Keratinocyte (primary cell): ENCODE data around the gene NSG1. TPM values are rescaled to one million over a fixed set of nuclear protein-coding genes. Genes with fewer than 3 reads are reported as not detected.

Experiments used
- DNase-seq: peaks from one replicate; pipeline ENCODE4 v3.0.0-alpha.2; 2011; ENCODE audit warnings: low read depth, missing footprints, low spot score
- FAIRE-seq: peaks from 2 replicates; lab custom pipeline; 2011; peaks lifted over from hg19 to GRCh38; lab: Jason Lieb, UNC
- H2AFZ ChIP-seq: 2 replicates; pipeline ENCODE4 v1.6.0; 2012; ENCODE audit warnings: low read length, control low read depth, inconsistent platforms; ENCODE audit not compliant: control insufficient read depth
- H3K27ac ChIP-seq: 2 replicates; pipeline ENCODE4 v1.5.1; 2011; ENCODE audit warnings: low read length; ENCODE audit not compliant: control insufficient read depth, insufficient read depth
- H3K27me3 ChIP-seq: 3 replicates; pipeline ENCODE4 v1.6.0; 2011; ENCODE audit warnings: low read length; ENCODE audit not compliant: control insufficient read depth, insufficient read depth; ENCODE audit errors: extremely low read depth
- H3K36me3 ChIP-seq, 2 experiments: 2 replicates in 1 of 2; 3 replicates in 1 of 2; pipeline ENCODE4 v1.5.1; 2011; ENCODE audit warnings: low read length in 2 of 2, mild to moderate bottlenecking in 1 of 2; ENCODE audit not compliant: control insufficient read depth in 2 of 2, insufficient read depth in 2 of 2; ENCODE audit errors: extremely low read depth in 1 of 2
- H3K4me1 ChIP-seq: 3 replicates; pipeline ENCODE4 v1.5.1; 2011; ENCODE audit warnings: low read length; ENCODE audit not compliant: control insufficient read depth, insufficient read depth; ENCODE audit errors: extremely low read depth
- H3K4me2 ChIP-seq: 3 replicates; pipeline ENCODE4 v1.6.0; 2011; ENCODE audit warnings: low read depth, low read length; ENCODE audit not compliant: control insufficient read depth, insufficient read depth; ENCODE audit errors: extremely low read depth
- H3K4me3 ChIP-seq, 3 experiments: fragments of 200-600 bp in 1 of 3; sonication (generic) in 1 of 3; 2 replicates in 2 of 3; 3 replicates in 1 of 3; pipeline ENCODE4 v1.5.1; 2011 to 2016; ENCODE audit warnings: low read length in 3 of 3, mild to moderate bottlenecking in 3 of 3, control low read depth in 2 of 3, inconsistent platforms in 1 of 3, low read depth in 1 of 3, mixed read lengths in 1 of 3, mixed run types in 1 of 3, moderate library complexity in 1 of 3; ENCODE audit not compliant: control insufficient read depth in 2 of 3, insufficient read depth in 2 of 3; ENCODE audit errors: extremely low read depth in 1 of 3
- H3K79me2 ChIP-seq: 2 replicates; pipeline ENCODE4 v1.6.0; 2012; ENCODE audit warnings: low read length; ENCODE audit not compliant: control insufficient read depth, insufficient read depth
- H3K9ac ChIP-seq: 3 replicates; pipeline ENCODE4 v1.6.0; 2011; ENCODE audit warnings: low read length; ENCODE audit not compliant: control insufficient read depth, insufficient read depth; ENCODE audit errors: extremely low read depth
- H3K9me1 ChIP-seq: 3 replicates; pipeline ENCODE4 v1.6.0; 2011; ENCODE audit warnings: low read length; ENCODE audit not compliant: control insufficient read depth, insufficient read depth; ENCODE audit errors: extremely low read depth
- H3K9me3 ChIP-seq: 2 replicates; pipeline ENCODE4 v1.5.1; 2012; ENCODE audit warnings: low read depth, low read length; ENCODE audit not compliant: control insufficient read depth
- H4K20me1 ChIP-seq: 3 replicates; pipeline ENCODE4 v1.6.0; 2011; ENCODE audit warnings: low read length; ENCODE audit not compliant: control insufficient read depth, insufficient read depth; ENCODE audit errors: extremely low read depth
- CTCF ChIP-seq, 3 experiments: IDR thresholded peaks in 1 of 3; conservative IDR thresholded peaks in 1 of 3; optimal IDR thresholded peaks in 1 of 3; 2 replicates in 2 of 3; 3 replicates in 1 of 3; pipeline versions ENCODE3 to v1.5.1; 2011; ENCODE audit warnings: low read length in 3 of 3, mild to moderate bottlenecking in 3 of 3, moderate library complexity in 2 of 3, control low read depth in 1 of 3, inconsistent platforms in 1 of 3; ENCODE audit not compliant: insufficient read depth in 2 of 3; ENCODE audit errors: extremely low read depth in 1 of 3
- EZH2 ChIP-seq: IDR thresholded peaks from one replicate; pipeline ENCODE4 v1.6.1; 2012; ENCODE audit warnings: inconsistent platforms, mild to moderate bottlenecking, low read length, moderate library complexity
- dilution Hi-C: fragments of 300-500 bp; cut with MboI; formaldehyde crosslinking; loops from one replicate; pipeline ENCODE4 v1.7.0; 2020; ENCODE audit warnings: low sequenced_read_pairs; ENCODE audit not compliant: extremely low pct_ligation_motif_present
- polyA plus RNA-seq, 5 experiments: library from polyadenylated mRNA; depleted of rRNA in 3 of 5; stranded (reverse) in 3 of 5; stranded (forward) in 1 of 5; unstranded in 1 of 5; fragments of >200 nt; gene quantifications; 1 replicate in 1 of 5; 2 replicates in 3 of 5; 3 replicates in 1 of 5; pipeline versions ENCODE4 v1.2.1 to v1.2.3, GENCODE V29; 2011 to 2012; ENCODE audit warnings: missing spikeins in 2 of 5, low read depth in 1 of 5, low replicate concordance in 1 of 5

The NSG1 gene
- polyA plus RNA-seq, 1 donor (not counting 4 experiments of a cell fraction or from before 2014, with no cell fraction given): 49.3 TPM

GRCh38 chr4:4387531-4388310 is 819 bp downstream of the NSG1 start:
- Histone ChIP-seq H3K27ac (no peak overlapping the region), H3K4me2 (peak overlapping the region; percentile 78), H3K36me3 (peaks cover 0 to 7% of the 10 kb centered on the region in 2 experiments), H3K79me2 (no peaks in the 10 kb centered on the region), H3K9me3 (no peaks in the 10 kb centered on the region), H3K27me3 (peaks cover 8% of the 10 kb centered on the region), H3K9me1 (no peaks in the 10 kb centered on the region), H3K4me1 (peaks cover 20% of the 10 kb centered on the region), H2AFZ (peak overlapping the region; percentile 73), H3K4me3 (peak overlapping the region; percentile 54 to 75 (median 67)), H3K9ac (peak overlapping the region; percentile 54), H4K20me1 (no peaks in the 10 kb centered on the region)
- TF ChIP-seq EZH2: peak; percentile 14
- TF ChIP-seq CTCF (optimal IDR thresholded peaks at IDR 0.05 in 1 of 3, IDR thresholded peaks at IDR 0.05 in 1 of 3, conservative IDR thresholded peaks at IDR 0.05 in 1 of 3; ENCODE audit: extremely low read depth in 1 of 3, insufficient read depth in 2 of 3, low read length in 3 of 3): no peak
- DNase-seq: no peak
- no peak for FAIRE-seq
- dilution Hi-C loops: no loop called here

GRCh38 chr4:4388311-4388790 is 1.4 kb downstream of the NSG1 start:
- Histone ChIP-seq H3K79me2 (no peaks in the 10 kb centered on the region), H3K4me1 (peaks cover 26% of the 10 kb centered on the region), H2AFZ (peak overlapping the region; percentile 73), H3K27me3 (peaks cover 8% of the 10 kb centered on the region), H4K20me1 (no peaks in the 10 kb centered on the region), H3K27ac (no peak overlapping the region), H3K9me3 (no peaks in the 10 kb centered on the region), H3K4me2 (peak overlapping the region; percentile 78), H3K36me3 (peaks cover 0 to 7% of the 10 kb centered on the region in 2 experiments), H3K4me3 (peak overlapping the region; percentile 54 to 75 (median 67)), H3K9ac (peak overlapping the region; percentile 44), H3K9me1 (no peaks in the 10 kb centered on the region)
- no peak for FAIRE-seq
- no peak for TF ChIP-seq CTCF (optimal IDR thresholded peaks at IDR 0.05 in 1 of 3, IDR thresholded peaks at IDR 0.05 in 1 of 3, conservative IDR thresholded peaks at IDR 0.05 in 1 of 3; ENCODE audit: extremely low read depth in 1 of 3, insufficient read depth in 2 of 3, low read length in 3 of 3)
- no peak for TF ChIP-seq EZH2
- DNase-seq: no peak
- dilution Hi-C loops: no loop called here
